ENCODE measurements around the gene TSPEAR. TPM values are rescaled to one million over a fixed set of nuclear protein-coding genes. Genes with fewer than 3 reads are reported as not detected.

The TSPEAR gene
- total RNA-seq, 4 donors from 2014 or later = not detected

GRCh38 chr21:44681861-44682579 is 29.4 kb downstream of the TSPEAR start, which contains the start of gene KRTAP12-1:
KRTAP12-1 (minus strand) TSS chr21:44682163; CDS start chr21:44682123, 40 bp downstream.
- H3K27ac ChIP-seq = no peak within 1 kb of the TSS
- in situ Hi-C loops (cut with MboI; ENCODE audit: low sequenced_read_pairs in 4 of 4) (no loop called here), intact Hi-C loops (cut with DNase I; ENCODE audit: low total_unique reads) (no loop called here)
- no peak within 1 kb of the TSS for H3K4me3 ChIP-seq
- DNase-seq (no peak), ATAC-seq (no peak)
- H3K27me3 ChIP-seq = peaks cover 13 to 15% (median 14%) of the 10 kb centered on the region in 3 donors
- no peaks in the 10 kb centered on the region for H3K36me3 ChIP-seq
- H3K9me3 ChIP-seq = no peaks in the 10 kb centered on the region
- TF ChIP-seq CTCF (IDR thresholded peaks at IDR 0.05 in 4 of 5, conservative IDR thresholded peaks at IDR 0.05 in 1 of 5) (no peak), POLR2A (IDR thresholded peaks at IDR 0.05) (no peak)
- no peaks in the 10 kb centered on the region for H3K4me1 ChIP-seq

GRCh38 chr21:44681152-44681551 is 30.2 kb downstream of the TSPEAR start:
- Histone ChIP-seq H3K4me1 (no peaks in the 10 kb centered on the region), H3K27me3 (peaks cover 4 to 9% (median 6%) of the 10 kb centered on the region in 3 donors), H3K27ac (no peak overlapping the region), H3K4me3 (no peak overlapping the region), H3K9me3 (no peaks in the 10 kb centered on the region), H3K36me3 (no peaks in the 10 kb centered on the region)
- TF ChIP-seq POLR2A (IDR thresholded peaks at IDR 0.05) = no peak
- ATAC-seq (no peak), DNase-seq (no peak)
- in situ Hi-C loops (cut with MboI; ENCODE audit: low sequenced_read_pairs in 4 of 4) (no loop called here), intact Hi-C loops (cut with DNase I; ENCODE audit: low total_unique reads) (no loop called here)

GRCh38 chr21:44677881-44678280 is 33.5 kb downstream of the TSPEAR start:
- Histone ChIP-seq H3K27me3 (peaks cover 0 to 5% (median 0%) of the 10 kb centered on the region in 3 donors), H3K36me3 (no peaks in the 10 kb centered on the region), H3K4me1 (no peaks in the 10 kb centered on the region), H3K4me3 (no peak overlapping the region), H3K9me3 (no peaks in the 10 kb centered on the region), H3K27ac (no peak overlapping the region)
- in situ Hi-C loops (cut with MboI; ENCODE audit: low sequenced_read_pairs in 4 of 4) = no loop called here
- intact Hi-C loops (cut with DNase I; ENCODE audit: low total_unique reads) = no loop called here
- DNase-seq (no peak), ATAC-seq (no peak)
- no peak for TF ChIP-seq POLR2A (IDR thresholded peaks at IDR 0.05)
- no peak for TF ChIP-seq CTCF (IDR thresholded peaks at IDR 0.05 in 4 of 5, conservative IDR thresholded peaks at IDR 0.05 in 1 of 5)

- no peak overlapping the region for H3K4me3 ChIP-seq
- peaks cover 0 to 3% (median 0%) of the 10 kb centered on the region in 3 donors for H3K27me3 ChIP-seq
- in situ Hi-C loops (cut with MboI; ENCODE audit: low sequenced_read_pairs in 4 of 4) = no loop called here
- ATAC-seq (no peak), DNase-seq (no peak)
- TF ChIP-seq POLR2A (IDR thresholded peaks at IDR 0.05) (no peak), CTCF (IDR thresholded peaks at IDR 0.05 in 4 of 5, conservative IDR thresholded peaks at IDR 0.05 in 1 of 5) (no peak)
- no peak overlapping the region for H3K27ac ChIP-seq
- no peaks in the 10 kb centered on the region for H3K36me3 ChIP-seq
- H3K9me3 ChIP-seq = no peaks in the 10 kb centered on the region
- intact Hi-C loops (cut with DNase I; ENCODE audit: low total_unique reads) = no loop called here
- no peaks in the 10 kb centered on the region for H3K4me1 ChIP-seq
These were observed 39.5 kb downstream of the TSPEAR start for GRCh38 chr21:44671911-44672310.

GRCh38 chr21:44670642-44671432 is 40.5 kb downstream of the TSPEAR start:
- Histone ChIP-seq H3K27me3 (peaks cover 0 to 3% (median 0%) of the 10 kb centered on the region in 3 donors), H3K4me1 (no peaks in the 10 kb centered on the region), H3K4me3 (no peak overlapping the region), H3K27ac (no peak overlapping the region), H3K9me3 (no peaks in the 10 kb centered on the region), H3K36me3 (no peaks in the 10 kb centered on the region)
- intact Hi-C loops (cut with DNase I; ENCODE audit: low total_unique reads) (no loop called here), in situ Hi-C loops (cut with MboI; ENCODE audit: low sequenced_read_pairs in 4 of 4) (no loop called here)
- ATAC-seq (no peak), DNase-seq (no peak)
- TF ChIP-seq POLR2A (IDR thresholded peaks at IDR 0.05) (no peak), CTCF (IDR thresholded peaks at IDR 0.05 in 4 of 5, conservative IDR thresholded peaks at IDR 0.05 in 1 of 5) (no peak)

Measured in gastrocnemius medialis (tissue), 4 donors.